CD4-positive, alpha-beta T cell treated with Interleukin-15 for 1 hour (primary cell): ENCODE data around the gene OR5H2.
"Not testable (repeated sequence)": the region's sequence is repeated elsewhere in the genome, so short reads cannot be mapped to it uniquely, and the experiment has no call there.

Experiments
- DNase-seq: peaks from one replicate; pipeline ENCODE4 v3.0.0-alpha.2; 2020

The OR5H2 gene

GRCh38 chr3:98282205-98282604 is at the start of gene OR5H2:
Gene OR5H2 (plus strand): TSS chr3:98282505. CDS start chr3:98282903, 398 bp downstream.
- DNase-seq: no peak

- no peak for DNase-seq
Observed at GRCh38 chr3:98233468-98233867, 48.8 kb upstream of the OR5H2 start.

GRCh38 chr3:98240131-98240530 is 42.2 kb upstream of the OR5H2 start:
- no peak for DNase-seq

- DNase-seq: no peak
Observed at GRCh38 chr3:98242155-98242554, 40.1 kb upstream of the OR5H2 start.

GRCh38 chr3:98243843-98244242 is 38.5 kb upstream of the OR5H2 start:
- DNase-seq: no peak

GRCh38 chr3:98246142-98246541 is 36.2 kb upstream of the OR5H2 start:
- DNase-seq: no peak

- DNase-seq: not testable (repeated sequence)
Observed at GRCh38 chr3:98256026-98256425, 26.3 kb upstream of the OR5H2 start.

GRCh38 chr3:98259707-98260106 is 22.6 kb upstream of the OR5H2 start:
- DNase-seq: no peak

- no peak for DNase-seq
Observed at GRCh38 chr3:98262046-98262445, 20.3 kb upstream of the OR5H2 start.

- no peak for DNase-seq
Observed at GRCh38 chr3:98263944-98264343, 18.4 kb upstream of the OR5H2 start, which contains the start of gene OR5H6. Gene OR5H6 (plus strand): TSS chr3:98264244. CDS start chr3:98264333, 89 bp downstream.

GRCh38 chr3:98269846-98270245 is 12.5 kb upstream of the OR5H2 start:
- no peak for DNase-seq

GRCh38 chr3:98272126-98272525 is 10.2 kb upstream of the OR5H2 start:
- no peak for DNase-seq

- no peak for DNase-seq
Observed at GRCh38 chr3:98274914-98275313, 7.4 kb upstream of the OR5H2 start.

GRCh38 chr3:98290916-98291315 is 8.6 kb downstream of the OR5H2 start:
- no peak for DNase-seq

- DNase-seq: no peak
Observed at GRCh38 chr3:98291332-98291957, 9.1 kb downstream of the OR5H2 start.

GRCh38 chr3:98322101-98322500 is 39.8 kb downstream of the OR5H2 start:
- DNase-seq: no peak

GRCh38 chr3:98322686-98323085 is 40.4 kb downstream of the OR5H2 start:
- DNase-seq: no peak

GRCh38 chr3:98323425-98323824 is 41.1 kb downstream of the OR5H2 start:
- no peak for DNase-seq

- no peak for DNase-seq
Observed at GRCh38 chr3:98325055-98325454, 42.8 kb downstream of the OR5H2 start.

- DNase-seq: no peak
Observed at GRCh38 chr3:98326105-98326893, 44.0 kb downstream of the OR5H2 start.

GRCh38 chr3:98326945-98327344 is 44.6 kb downstream of the OR5H2 start:
- no peak for DNase-seq

GRCh38 chr3:98328933-98329332 is 46.6 kb downstream of the OR5H2 start:
- no peak for DNase-seq

GRCh38 chr3:98329392-98330124 is 47.3 kb downstream of the OR5H2 start:
- DNase-seq: peak; percentile 41

- DNase-seq: no peak
Observed at GRCh38 chr3:98331329-98331728, 49.0 kb downstream of the OR5H2 start.
